Effector CD8-positive, alpha-beta T cell (primary cell): ENCODE data around the gene TNRC18.

ENCODE experiments used
- DNase-seq: peaks from one replicate; lab custom pipeline; 2025; lab: John Stamatoyannopoulos, UW

TNRC18 gene

GRCh38 chr7:5428478-5429252 lies 5.0 kb upstream of the TNRC18 start:
- no peak for DNase-seq

DNA sequence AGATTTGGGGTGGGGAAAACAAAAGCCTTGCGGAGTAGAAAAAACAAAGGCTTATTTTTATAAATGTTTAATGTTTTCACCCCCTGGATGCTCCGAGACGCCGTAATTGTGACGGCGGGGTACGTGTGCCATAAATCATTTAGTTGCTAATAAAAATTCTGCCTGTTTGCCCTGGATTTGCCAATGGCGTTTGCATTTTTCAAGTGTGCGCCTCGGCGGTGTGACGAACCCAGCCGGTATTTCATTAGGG lies 2.5 kb upstream of the TNRC18 start:
- DNase-seq: no peak

- DNase-seq: no peak
Observed at GRCh38 chr7:5425507-5426225, 2.0 kb upstream of the TNRC18 start.

- DNase-seq: no peak
Observed at GRCh38 chr7:5424749-5425506, 1.3 kb upstream of the TNRC18 start.

- no peak for DNase-seq
Observed at GRCh38 chr7:5423976-5424748, 528 bp upstream of the TNRC18 start.

GRCh38 chr7:5422396-5423305 lies 983 bp downstream of the TNRC18 start:
- DNase-seq: no peak

GRCh38 chr7:5421714-5422395 lies 1.8 kb downstream of the TNRC18 start:
- DNase-seq: no peak

DNA sequence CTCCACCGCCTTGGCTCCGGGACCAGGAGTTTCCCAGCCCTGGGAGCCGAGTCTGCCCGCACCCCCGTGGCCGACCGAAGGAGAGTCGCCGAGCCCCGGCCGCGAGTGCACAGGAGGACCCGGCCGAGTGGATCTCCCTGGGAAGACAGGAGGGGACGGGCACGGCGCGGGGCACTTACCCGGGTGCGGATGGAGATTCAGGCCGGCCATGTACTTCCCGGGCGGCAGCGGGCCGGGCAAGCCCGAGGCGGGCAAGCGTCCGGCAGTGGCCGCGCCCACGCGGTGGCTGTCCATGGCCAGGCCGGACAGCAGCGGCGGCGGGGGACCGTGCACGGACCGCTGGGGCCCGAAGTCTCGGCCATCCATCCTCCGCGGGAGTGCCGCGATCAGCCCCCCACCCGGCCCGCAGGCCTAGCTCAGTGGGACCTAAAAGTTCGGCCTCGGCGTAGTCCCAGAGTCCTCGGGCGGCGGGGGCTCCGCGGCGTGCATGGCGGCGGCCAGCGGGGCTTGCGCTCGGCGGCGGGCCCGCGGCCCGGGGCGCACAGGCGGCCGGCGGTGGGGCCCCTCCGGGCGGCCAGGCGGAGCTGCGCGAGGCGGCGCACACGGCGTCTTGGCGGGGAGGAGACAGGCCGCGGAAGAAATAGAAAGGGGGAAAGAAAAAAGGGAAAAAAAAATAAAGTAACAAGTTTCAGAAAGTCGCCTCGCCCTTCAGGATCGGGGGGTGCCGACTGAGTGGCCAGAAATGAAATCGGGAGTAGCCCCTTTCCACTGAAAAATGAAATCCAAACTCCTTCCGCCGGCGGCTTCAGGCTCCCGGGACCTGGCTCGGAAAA lies 2.5 kb downstream of the TNRC18 start:
- DNase-seq: no peak

- DNase-seq: no peak
Observed at GRCh38 chr7:5420067-5420880, 3.4 kb downstream of the TNRC18 start.

GRCh38 chr7:5419539-5420066 lies 4.0 kb downstream of the TNRC18 start:
- no peak for DNase-seq

DNA sequence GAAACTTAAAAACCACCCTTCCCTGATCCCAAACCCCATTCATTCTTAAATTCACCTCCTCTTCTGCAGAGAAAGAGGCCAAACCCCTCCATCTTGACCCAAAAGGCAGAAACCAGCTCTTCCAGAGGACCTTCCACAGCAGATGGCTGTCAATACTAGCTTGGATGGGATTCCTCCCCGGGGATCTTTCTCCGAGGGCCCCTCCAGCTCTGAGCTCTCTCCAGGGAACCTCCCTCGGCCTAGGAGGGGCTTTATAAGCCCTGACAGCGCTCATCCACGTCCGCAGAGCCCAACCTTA lies 5.4 kb downstream of the TNRC18 start:
- DNase-seq: no peak

GRCh38 chr7:5417106-5418071 lies 6.2 kb downstream of the TNRC18 start:
- no peak for DNase-seq

DNA sequence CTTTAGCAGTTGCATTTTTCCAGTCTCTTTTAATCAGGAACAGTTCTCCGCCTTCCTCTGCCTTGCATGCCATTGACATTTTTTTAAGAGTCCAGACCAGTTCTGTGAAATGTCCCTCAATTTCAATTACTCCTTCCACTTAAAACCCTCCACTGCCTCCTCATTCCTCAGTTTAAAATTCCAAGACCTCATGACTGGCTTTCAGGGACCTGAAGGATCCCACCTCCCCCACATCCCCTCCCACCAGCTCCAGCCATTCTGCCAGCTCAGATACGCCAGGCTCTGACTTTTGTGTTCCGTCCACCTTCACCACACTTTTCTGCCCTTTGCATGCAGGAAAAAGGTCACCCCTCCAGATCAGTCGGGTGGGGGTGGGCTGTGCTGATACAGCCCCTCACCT lies 8.7 kb downstream of the TNRC18 start:
- no peak for DNase-seq

DNA sequence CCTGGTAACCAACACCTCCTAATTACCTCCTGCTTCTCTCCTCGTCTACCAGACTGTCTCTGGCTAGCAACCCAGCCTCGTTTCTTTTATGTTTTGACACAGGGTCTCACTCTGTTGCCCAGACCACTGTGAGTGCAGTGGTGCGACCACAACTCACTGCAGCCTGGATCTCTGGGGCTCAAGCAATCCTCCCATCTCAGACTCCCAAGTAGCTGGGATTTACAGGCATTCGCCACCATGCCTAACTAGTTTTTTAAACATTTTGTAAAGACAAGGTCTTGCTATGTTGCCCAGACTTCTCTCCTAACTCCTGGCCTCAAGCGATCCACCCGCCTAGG lies 10.2 kb downstream of the TNRC18 start:
- DNase-seq: no peak

DNA sequence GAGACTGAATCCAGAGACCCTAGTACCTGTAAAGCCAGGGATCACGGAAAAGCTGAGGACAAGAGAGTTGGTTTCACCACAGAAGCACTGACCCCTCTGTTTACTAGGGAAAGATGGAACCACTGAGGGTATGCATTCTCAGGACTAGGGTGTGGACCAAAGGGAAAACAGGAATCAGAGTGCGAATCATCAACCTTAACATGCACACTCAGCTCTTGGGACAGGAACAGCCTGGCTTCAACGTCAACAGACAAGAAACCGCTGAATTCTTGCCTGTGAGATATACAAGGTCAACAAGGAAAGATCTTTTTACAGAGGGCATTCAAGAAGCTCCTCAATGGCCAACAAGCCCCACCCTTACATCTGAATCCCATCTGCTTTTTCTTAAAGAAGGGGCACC lies 14.9 kb downstream of the TNRC18 start:
- no peak for DNase-seq

DNA sequence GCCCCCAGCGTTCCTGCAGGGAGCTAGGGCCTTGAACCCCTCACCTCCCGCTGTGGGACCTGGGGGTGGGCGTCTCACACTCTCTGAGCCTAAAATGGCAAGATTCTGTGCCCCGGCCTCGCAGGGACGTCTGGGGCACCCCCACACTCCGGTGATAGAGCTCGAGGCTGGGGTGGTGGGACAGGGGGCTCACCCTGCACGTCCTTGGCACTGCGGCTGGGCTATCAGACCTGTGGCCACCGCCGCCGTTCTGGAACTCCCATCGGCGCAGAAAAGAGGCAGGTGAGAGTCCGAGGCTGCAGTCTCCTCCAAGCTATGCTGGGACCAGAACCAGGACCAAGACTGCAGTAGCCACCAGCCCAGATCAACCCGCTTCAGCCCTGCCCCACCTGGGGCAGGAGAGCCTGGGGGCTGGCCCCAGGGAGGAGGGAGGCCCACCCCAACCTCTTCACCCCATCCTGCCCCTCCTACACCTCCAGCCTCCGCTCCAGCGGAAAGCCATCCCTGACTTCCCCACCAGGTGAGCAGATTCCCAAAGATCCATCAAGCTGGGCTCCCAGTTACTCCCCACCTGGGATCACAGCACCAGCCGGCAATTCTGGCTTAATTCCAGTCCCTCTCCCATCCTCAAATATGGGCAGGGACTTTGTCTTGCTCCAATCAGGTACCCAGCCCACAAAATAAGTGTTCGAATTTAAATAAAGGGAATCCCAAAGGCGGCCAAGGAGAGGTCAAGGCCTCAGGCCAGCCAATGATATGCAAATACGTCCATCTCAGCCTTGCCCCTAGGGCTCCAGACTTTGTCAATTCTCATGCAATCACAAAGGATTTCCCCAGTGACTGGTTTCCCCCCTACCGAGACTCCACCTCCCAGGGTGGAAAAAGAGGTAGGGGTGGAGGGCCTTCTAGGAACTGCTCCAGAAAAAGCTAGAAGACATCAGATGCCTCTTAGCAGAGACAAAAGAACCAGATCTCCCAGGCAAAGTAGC lies 16.4 kb downstream of the TNRC18 start:
- DNase-seq: no peak

GRCh38 chr7:5404421-5404826 lies 19.2 kb downstream of the TNRC18 start:
- no peak for DNase-seq
